Activated CD4-positive, alpha-beta T cell treated with anti-CD3 and anti-CD28 coated beads, Interleukin-2, amount 10 ng/mL, durations not matched to agents 7 days and 5 days (primary cell): Measurements from ENCODE around the gene TSPO2. TPM values are rescaled to one million over a fixed set of nuclear protein-coding genes. Genes with fewer than 3 reads are reported as not detected.

Source experiments
- CTCF ChIA-PET: fragments of 350-600 bp; sonication (Branson Sonifier 250); formaldehyde crosslinking; loops from one replicate; lab custom pipeline; 2021; ENCODE audit warnings: antibody characterized with exemption; lab: Charles Lee
- POLR2A ChIA-PET: fragments of 350-600 bp; sonication (Branson Sonifier 250); formaldehyde crosslinking; loops from one replicate; lab custom pipeline; 2021; ENCODE audit warnings: antibody characterized with exemption; lab: Charles Lee
- DNase-seq: peaks from one replicate; pipeline ENCODE4 v3.0.0-alpha.2; 2020
- H3K27ac Mint-ChIP-seq: one replicate; pipeline ENCODE4 v1.8.0; 2021; ENCODE audit warnings: mild to moderate bottlenecking, moderate library complexity, mixed read lengths
- H3K27me3 Mint-ChIP-seq: one replicate; pipeline ENCODE4 v1.8.0; 2021; ENCODE audit warnings: mixed read lengths
- H3K36me3 Mint-ChIP-seq: one replicate; pipeline ENCODE4 v1.8.0; 2021; ENCODE audit warnings: low read depth, mixed read lengths
- H3K4me1 Mint-ChIP-seq: one replicate; pipeline ENCODE4 v1.8.0; 2021; ENCODE audit warnings: mixed read lengths
- H3K4me3 Mint-ChIP-seq: one replicate; pipeline ENCODE4 v1.8.0; 2021; ENCODE audit warnings: mild to moderate bottlenecking, moderate library complexity, mixed read lengths
- H3K9me3 Mint-ChIP-seq: one replicate; pipeline ENCODE4 v1.8.0; 2021; ENCODE audit warnings: mixed read lengths
- total RNA-seq, 2 experiments: library from RNA; stranded (reverse); gene quantifications; one replicate each; pipeline ENCODE4 v1.2.3, GENCODE V29; 2021

The TSPO2 gene
- total RNA-seq, 2 experiments from 2014 or later, result not detected

DNA sequence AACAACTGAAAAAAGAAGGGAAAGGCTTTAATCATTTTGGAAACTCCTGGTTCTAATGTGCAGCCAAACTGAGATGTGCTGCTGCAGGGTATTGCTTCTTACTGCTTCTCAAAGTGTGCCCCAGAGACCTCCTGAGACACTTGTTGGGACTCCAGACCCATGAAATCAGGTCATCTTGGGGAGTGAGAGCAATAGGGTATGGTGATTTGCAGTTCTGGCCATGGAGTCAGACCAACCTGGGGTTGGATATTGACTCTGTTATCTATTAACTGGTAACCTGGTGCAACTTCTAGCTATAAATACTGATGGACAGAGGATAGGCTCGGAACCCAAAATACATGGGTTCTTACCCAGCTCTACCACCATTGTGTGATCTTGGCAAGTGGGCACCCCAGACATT, 3.8 kb downstream of the TSPO2 start:
- H3K4me1 Mint-ChIP-seq, result peaks cover under 1% of the 10 kb centered on the region

GRCh38 chr6:41047306-41047705, 5.0 kb downstream of the TSPO2 start:
- CTCF ChIA-PET, result interaction anchor here (4.6 kb wide), 1 partner anchor 14 kb away, joined by 22 read pairs; no protein-coding TSS in a partner anchor
- no peak overlapping the region for H3K4me3 Mint-ChIP-seq
- peak overlapping the region; percentile 14 for H3K27ac Mint-ChIP-seq
- no peaks in the 10 kb centered on the region for H3K27me3 Mint-ChIP-seq
- POLR2A ChIA-PET, result no interaction called here
- peaks cover 3% of the 10 kb centered on the region for H3K9me3 Mint-ChIP-seq
- peaks cover 11% of the 10 kb centered on the region for H3K4me1 Mint-ChIP-seq
- DNase-seq, result no peak
- peaks cover 5% of the 10 kb centered on the region for H3K36me3 Mint-ChIP-seq

More for the DNA sequence above, 3.8 kb downstream of the TSPO2 start:
- CTCF ChIA-PET, result interaction anchor here (2.2 to 4.6 kb wide), 2 partner anchors 10 to 12 kb away, joined by 9 to 22 read pairs; no protein-coding TSS in a partner anchor
- Mint-ChIP-seq H3K36me3 (no peaks in the 10 kb centered on the region), H3K27me3 (no peaks in the 10 kb centered on the region), H3K4me3 (no peak overlapping the region), H3K27ac (no peak overlapping the region), H3K9me3 (no peaks in the 10 kb centered on the region)
- POLR2A ChIA-PET, result no interaction called here
- DNase-seq, result no peak

GRCh38 chr6:41047745-41048732, 5.8 kb downstream of the TSPO2 start:
- peaks cover 5% of the 10 kb centered on the region for H3K36me3 Mint-ChIP-seq
- H3K9me3 Mint-ChIP-seq, result peaks cover 3% of the 10 kb centered on the region
- peaks cover 17% of the 10 kb centered on the region for H3K4me1 Mint-ChIP-seq
- H3K27me3 Mint-ChIP-seq, result no peaks in the 10 kb centered on the region
- CTCF ChIA-PET, result interaction anchor here (2.7 to 3.1 kb wide), 2 partner anchors 8 to 20 kb away, joined by 12 to 17 read pairs; no protein-coding TSS in a partner anchor
- no peak overlapping the region for H3K4me3 Mint-ChIP-seq
- POLR2A ChIA-PET, result no interaction called here
- DNase-seq, result no peak
- H3K27ac Mint-ChIP-seq, result peak overlapping the region; percentile 14

- no peak for DNase-seq
- Mint-ChIP-seq H3K4me3 (no peak overlapping the region), H3K27ac (no peak overlapping the region), H3K9me3 (peaks cover 3% of the 10 kb centered on the region), H3K4me1 (peaks cover 20% of the 10 kb centered on the region), H3K36me3 (peaks cover 5% of the 10 kb centered on the region), H3K27me3 (no peaks in the 10 kb centered on the region)
- POLR2A ChIA-PET, result no interaction called here
- CTCF ChIA-PET, result interaction anchor here (1.2 to 3.1 kb wide), 4 partner anchors 9 to 21 kb away, joined by 3 to 17 read pairs (median 8); no protein-coding TSS in a partner anchor
These were observed 7.3 kb downstream of the TSPO2 start for GRCh38 chr6:41049521-41049920.

GRCh38 chr6:41049955-41050354, 7.7 kb downstream of the TSPO2 start:
- no peak overlapping the region for H3K4me3 Mint-ChIP-seq
- H3K36me3 Mint-ChIP-seq, result peaks cover 5% of the 10 kb centered on the region
- peaks cover 20% of the 10 kb centered on the region for H3K4me1 Mint-ChIP-seq
- peaks cover 3% of the 10 kb centered on the region for H3K9me3 Mint-ChIP-seq
- H3K27ac Mint-ChIP-seq, result no peak overlapping the region
- DNase-seq, result no peak
- H3K27me3 Mint-ChIP-seq, result no peaks in the 10 kb centered on the region
- ChIA-PET POLR2A (no interaction called here), CTCF (interaction anchor here (1.2 to 3.1 kb wide), 4 partner anchors 9 to 22 kb away, joined by 3 to 17 read pairs (median 8); no protein-coding TSS in a partner anchor)

DNA sequence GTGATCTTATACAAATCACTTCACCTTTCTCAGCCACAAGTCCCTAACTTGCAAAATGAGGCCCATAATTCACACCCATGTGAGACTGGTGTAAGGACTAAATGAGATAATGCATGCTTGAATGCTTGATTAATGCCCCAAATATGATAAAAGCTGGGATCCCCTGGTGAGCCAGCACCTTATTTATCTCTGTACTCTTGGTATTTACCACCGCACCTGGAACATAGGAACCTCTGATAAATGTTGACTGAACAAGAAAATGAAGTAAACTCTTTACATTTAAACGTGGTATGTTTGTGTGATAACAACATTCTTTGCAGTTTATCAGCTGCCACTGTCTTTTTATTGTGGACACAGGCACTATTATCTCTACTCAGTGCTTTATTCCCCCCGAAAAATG, 8.3 kb downstream of the TSPO2 start:
- POLR2A ChIA-PET, result no interaction called here
- Mint-ChIP-seq H3K4me1 (peaks cover 20% of the 10 kb centered on the region), H3K4me3 (no peak overlapping the region), H3K36me3 (peaks cover 5% of the 10 kb centered on the region), H3K27me3 (no peaks in the 10 kb centered on the region), H3K27ac (no peak overlapping the region), H3K9me3 (peaks cover 3% of the 10 kb centered on the region)
- DNase-seq, result no peak
- CTCF ChIA-PET, result interaction anchor here (2.7 to 3.1 kb wide), 2 partner anchors 10 to 22 kb away, joined by 12 to 17 read pairs; no protein-coding TSS in a partner anchor

GRCh38 chr6:41051873-41052272, 9.6 kb downstream of the TSPO2 start:
- Mint-ChIP-seq H3K36me3 (peaks cover 5% of the 10 kb centered on the region), H3K4me3 (no peak overlapping the region), H3K9me3 (peaks cover 3% of the 10 kb centered on the region), H3K27ac (peak overlapping the region; percentile 86), H3K4me1 (peaks cover 20% of the 10 kb centered on the region), H3K27me3 (no peaks in the 10 kb centered on the region)
- no peak for DNase-seq
- ChIA-PET POLR2A (no interaction called here), CTCF (interaction anchor here (1.2 to 1.6 kb wide), 2 partner anchors 11 to 24 kb away, joined by 4 to 5 read pairs; no protein-coding TSS in a partner anchor)

- CTCF ChIA-PET, result interaction anchor here (1.2 to 1.7 kb wide), 9 partner anchors 8 to 188 kb away, joined by 3 to 5 read pairs (median 4); partner anchors contain the start of genes TSPO2 and UNC5CL
- Mint-ChIP-seq H3K27me3 (no peaks in the 10 kb centered on the region), H3K36me3 (peaks cover 5% of the 10 kb centered on the region), H3K9me3 (peaks cover 3% of the 10 kb centered on the region), H3K27ac (peak within 1 kb of the TSS; percentile 86), H3K4me1 (peaks cover 20% of the 10 kb centered on the region), H3K4me3 (no peak within 1 kb of the TSS)
- no peak for DNase-seq
- POLR2A ChIA-PET, result no interaction called here
These were observed 10.8 kb downstream of the TSPO2 start, which contains the start of gene APOBEC2 for GRCh38 chr6:41053041-41053440. Gene APOBEC2, plus strand, starts transcription at chr6:41053202. Its CDS starts 146 bp downstream, at chr6:41053348.

DNA sequence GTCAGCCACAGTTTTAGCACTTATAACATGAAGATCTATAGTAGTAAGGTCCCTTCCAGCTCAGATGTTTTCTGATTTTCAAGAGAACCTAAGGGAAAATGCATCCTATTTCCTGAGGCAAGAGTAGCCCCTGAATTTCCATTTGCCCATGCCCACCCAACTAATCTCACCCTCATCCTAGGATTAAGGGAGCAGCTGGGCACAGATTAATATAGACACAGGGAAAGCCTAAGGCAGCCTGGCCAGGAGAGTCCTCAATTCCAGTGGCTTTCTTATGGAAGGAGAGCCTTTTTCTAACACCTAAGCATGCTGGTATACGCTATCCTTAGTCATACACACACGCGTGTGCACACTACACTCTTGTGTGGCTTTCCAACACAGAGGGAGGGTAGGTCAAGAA, 12.2 kb downstream of the TSPO2 start:
- Mint-ChIP-seq H3K4me1 (peaks cover 23% of the 10 kb centered on the region), H3K4me3 (no peak overlapping the region), H3K27ac (no peak overlapping the region), H3K9me3 (peaks cover 3% of the 10 kb centered on the region), H3K36me3 (peaks cover 5% of the 10 kb centered on the region), H3K27me3 (no peaks in the 10 kb centered on the region)
- POLR2A ChIA-PET, result no interaction called here
- CTCF ChIA-PET, result interaction anchor here (1.2 to 4.0 kb wide), 9 partner anchors 9 to 186 kb away, joined by 3 to 23 read pairs (median 4); partner anchors contain the start of genes NFYA, OARD1, TSPO2 and UNC5CL
- no peak for DNase-seq

GRCh38 chr6:41055149-41055548, 12.9 kb downstream of the TSPO2 start:
- no peaks in the 10 kb centered on the region for H3K27me3 Mint-ChIP-seq
- CTCF ChIA-PET, result interaction anchor here (1.9 to 4.0 kb wide), 4 partner anchors 13 to 27 kb away, joined by 4 to 23 read pairs (median 6); partner anchors contain the start of genes NFYA, OARD1 and TSPO2
- no peak overlapping the region for H3K27ac Mint-ChIP-seq
- H3K4me3 Mint-ChIP-seq, result no peak overlapping the region
- H3K9me3 Mint-ChIP-seq, result peaks cover 3% of the 10 kb centered on the region
- POLR2A ChIA-PET, result no interaction called here
- peaks cover 23% of the 10 kb centered on the region for H3K4me1 Mint-ChIP-seq
- H3K36me3 Mint-ChIP-seq, result peaks cover 5% of the 10 kb centered on the region
- DNase-seq, result no peak

GRCh38 chr6:41056768-41057490, 14.7 kb downstream of the TSPO2 start:
- POLR2A ChIA-PET, result interaction anchor here (0.6 kb wide), 1 partner anchor 317 kb away, joined by 3 read pairs; no protein-coding TSS in a partner anchor
- CTCF ChIA-PET, result interaction anchor here (1.2 to 4.0 kb wide), 7 partner anchors 9 to 29 kb away, joined by 3 to 23 read pairs (median 5); partner anchors contain the start of gene TSPO2
- no peak for DNase-seq
- H3K27me3 Mint-ChIP-seq, result no peaks in the 10 kb centered on the region
- peaks cover 2% of the 10 kb centered on the region for H3K9me3 Mint-ChIP-seq
- H3K4me1 Mint-ChIP-seq, result peaks cover 15% of the 10 kb centered on the region
- H3K4me3 Mint-ChIP-seq, result no peak overlapping the region
- no peak overlapping the region for H3K27ac Mint-ChIP-seq
- H3K36me3 Mint-ChIP-seq, result peaks cover 5% of the 10 kb centered on the region

DNA sequence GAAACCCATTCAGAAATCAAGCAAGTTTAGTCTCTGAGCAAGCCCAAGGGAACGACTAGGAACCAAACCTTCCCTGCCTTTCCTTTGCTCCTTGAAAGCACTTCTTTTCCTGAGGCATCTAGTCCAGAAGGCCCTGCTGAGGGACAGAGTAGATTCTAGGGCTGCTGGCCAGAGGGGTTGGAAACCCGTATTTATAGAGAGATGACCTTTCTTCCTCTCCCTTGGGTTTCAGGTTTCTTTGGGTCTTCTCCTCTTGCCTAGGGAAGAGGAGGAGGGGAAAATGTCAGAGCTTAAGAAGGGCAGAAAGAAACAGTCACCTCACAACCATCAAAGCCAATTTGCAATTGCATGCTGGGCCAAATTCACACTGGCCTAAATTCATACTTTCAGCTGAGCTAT, 16.5 kb downstream of the TSPO2 start:
- H3K27ac Mint-ChIP-seq, result no peak overlapping the region
- no peak overlapping the region for H3K4me3 Mint-ChIP-seq
- POLR2A ChIA-PET, result no interaction called here
- DNase-seq, result no peak
- H3K4me1 Mint-ChIP-seq, result peaks cover 4% of the 10 kb centered on the region
- peaks cover 9% of the 10 kb centered on the region for H3K36me3 Mint-ChIP-seq
- CTCF ChIA-PET, result interaction anchor here (0.7 to 2.6 kb wide), 5 partner anchors 9 to 58 kb away, joined by 3 to 8 read pairs (median 3); partner anchors contain the start of genes TSPO2 and UNC5CL
- no peaks in the 10 kb centered on the region for H3K27me3 Mint-ChIP-seq
- no peaks in the 10 kb centered on the region for H3K9me3 Mint-ChIP-seq
